ENCODE data around the gene SAMHD1.
"Not testable (repeated sequence)": the region's sequence is repeated elsewhere in the genome, so short reads cannot be mapped to it uniquely, and the experiment has no call there.

Gene SAMHD1

DNA sequence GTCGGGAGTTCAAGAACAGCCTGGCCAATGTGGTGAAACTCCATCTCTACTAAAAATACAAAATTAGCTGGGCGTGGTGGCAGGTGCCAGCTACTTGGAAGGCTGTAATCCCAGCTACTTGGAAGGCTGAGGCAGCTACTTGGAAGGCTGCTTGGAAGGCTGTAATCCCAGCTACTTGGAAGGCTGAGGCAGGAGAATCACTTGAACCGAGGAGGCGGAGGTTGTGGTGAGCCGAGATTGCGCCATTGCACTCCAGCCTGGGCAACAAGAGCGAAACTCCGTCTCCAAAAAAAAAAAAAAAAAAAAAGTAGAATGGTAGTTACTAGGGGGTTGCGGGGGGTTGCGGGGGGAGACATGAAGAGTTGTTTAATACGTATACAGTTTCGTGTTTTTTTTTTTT, 19.4 kb downstream of the SAMHD1 start:
- H3K4ac ChIP-seq (ENCODE audit: low read depth, low read length); H3K18ac ChIP-seq (ENCODE audit: low read length); H3K4me1 ChIP-seq (ENCODE audit: control insufficient read depth, low read depth, low read length); H3K27me3 ChIP-seq (ENCODE audit: insufficient read depth, low read length, poor library complexity); H3K79me1 ChIP-seq (ENCODE audit: low read length); H3K23ac ChIP-seq (ENCODE audit: low read length); H4K8ac ChIP-seq (ENCODE audit: low read depth, low read length); H3K79me2 ChIP-seq (ENCODE audit: control insufficient read depth, insufficient read depth, low read length); H2AK5ac ChIP-seq (ENCODE audit: low read length); H2BK15ac ChIP-seq (replicated peaks; ENCODE audit: low read depth); DNase-seq; H2BK120ac ChIP-seq (ENCODE audit: low read depth, low read length); H3K9ac ChIP-seq (ENCODE audit: low read length); H3K56ac ChIP-seq (ENCODE audit: low read length); H3K36me3 ChIP-seq (ENCODE audit: control insufficient read depth, insufficient read depth, low read length); H4K5ac ChIP-seq (ENCODE audit: low read length); H2BK5ac ChIP-seq (ENCODE audit: low read length); H3K27ac ChIP-seq (ENCODE audit: low read depth, low read length); H3K4me3 ChIP-seq (ENCODE audit: low read length); H3K4me2 ChIP-seq (ENCODE audit: low read length): not testable (repeated sequence)
- no CpG with 5 or more reads among the region's 12 CpGs for WGBS (ENCODE audit: extremely low coverage, insufficient coverage, low lambda C conversion rate)

DNA sequence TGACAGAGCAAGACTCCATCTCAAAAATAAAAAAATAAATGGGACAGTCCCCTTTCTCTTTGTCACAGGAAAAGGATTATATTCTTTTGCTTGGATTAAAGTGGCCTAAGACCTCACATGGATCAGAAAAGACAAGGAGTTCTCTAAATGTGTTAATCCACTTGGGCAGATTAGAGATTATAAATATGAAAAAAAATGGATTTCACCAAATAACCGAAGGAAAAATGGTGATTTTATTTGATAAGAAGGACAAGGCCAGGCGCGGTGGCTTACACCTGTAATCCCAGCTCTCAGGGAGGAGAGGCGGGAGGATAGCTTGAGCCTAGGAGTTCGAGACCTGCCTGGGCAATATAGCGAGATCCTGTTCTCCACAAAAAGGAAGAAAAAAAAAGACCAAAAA, 21.8 kb downstream of the SAMHD1 start:
- Histone ChIP-seq H3K4me2 (ENCODE audit: low read length) (no peak overlapping the region), H3K9ac (ENCODE audit: low read length) (no peak overlapping the region), H3K18ac (ENCODE audit: low read length) (no peak overlapping the region), H3K27ac (ENCODE audit: low read depth, low read length) (no peak overlapping the region), H2BK5ac (ENCODE audit: low read length) (no peak overlapping the region), H3K36me3 (ENCODE audit: control insufficient read depth, insufficient read depth, low read length) (no peaks in the 10 kb centered on the region), H3K79me2 (ENCODE audit: control insufficient read depth, insufficient read depth, low read length) (no peaks in the 10 kb centered on the region), H3K79me1 (ENCODE audit: low read length) (no peaks in the 10 kb centered on the region), H3K27me3 (ENCODE audit: insufficient read depth, low read length, poor library complexity) (no peaks in the 10 kb centered on the region), H3K4ac (ENCODE audit: low read depth, low read length) (no peak overlapping the region), H2BK120ac (ENCODE audit: low read depth, low read length) (no peak overlapping the region), H2AK5ac (ENCODE audit: low read length) (no peak overlapping the region), H4K8ac (ENCODE audit: low read depth, low read length) (no peak overlapping the region), H3K4me3 (ENCODE audit: low read length) (no peak overlapping the region), H4K5ac (ENCODE audit: low read length) (no peak overlapping the region), H3K4me1 (ENCODE audit: control insufficient read depth, low read depth, low read length) (no peaks in the 10 kb centered on the region), H2BK15ac (replicated peaks; ENCODE audit: low read depth) (no peak overlapping the region), H3K56ac (ENCODE audit: low read length) (no peak overlapping the region), H3K23ac (ENCODE audit: low read length) (no peak overlapping the region)
- no CpG with 5 or more reads among the region's 6 CpGs for whole genome bisulfite sequencing (ENCODE audit: extremely low coverage, insufficient coverage, low lambda C conversion rate)
- DNase-seq = no peak

- Histone ChIP-seq H3K23ac (ENCODE audit: low read length) (no peak overlapping the region), H2BK15ac (replicated peaks; ENCODE audit: low read depth) (no peak overlapping the region), H4K5ac (ENCODE audit: low read length) (no peak overlapping the region), H3K27me3 (ENCODE audit: insufficient read depth, low read length, poor library complexity) (no peaks in the 10 kb centered on the region), H3K27ac (ENCODE audit: low read depth, low read length) (no peak overlapping the region), H3K4me1 (ENCODE audit: control insufficient read depth, low read depth, low read length) (no peaks in the 10 kb centered on the region), H3K4me3 (ENCODE audit: low read length) (no peak overlapping the region), H3K4ac (ENCODE audit: low read depth, low read length) (no peak overlapping the region), H3K18ac (ENCODE audit: low read length) (no peak overlapping the region), H3K79me1 (ENCODE audit: low read length) (no peaks in the 10 kb centered on the region), H3K4me2 (ENCODE audit: low read length) (no peak overlapping the region), H2BK5ac (ENCODE audit: low read length) (no peak overlapping the region), H3K9ac (ENCODE audit: low read length) (no peak overlapping the region), H3K79me2 (ENCODE audit: control insufficient read depth, insufficient read depth, low read length) (no peaks in the 10 kb centered on the region), H2AK5ac (ENCODE audit: low read length) (no peak overlapping the region), H3K56ac (ENCODE audit: low read length) (no peak overlapping the region), H2BK120ac (ENCODE audit: low read depth, low read length) (no peak overlapping the region), H3K36me3 (ENCODE audit: control insufficient read depth, insufficient read depth, low read length) (no peaks in the 10 kb centered on the region), H4K8ac (ENCODE audit: low read depth, low read length) (no peak overlapping the region)
- WGBS (ENCODE audit: extremely low coverage, insufficient coverage, low lambda C conversion rate) = no CpG with 5 or more reads among the region's 6 CpGs
- DNase-seq = no peak
These were observed 22.2 kb downstream of the SAMHD1 start for GRCh38 chr20:36929290-36929689.

GRCh38 chr20:36927704-36928103, 23.8 kb downstream of the SAMHD1 start:
- Histone ChIP-seq H3K79me1 (ENCODE audit: low read length) (no peaks in the 10 kb centered on the region), H3K4me3 (ENCODE audit: low read length) (no peak overlapping the region), H3K79me2 (ENCODE audit: control insufficient read depth, insufficient read depth, low read length) (no peaks in the 10 kb centered on the region), H3K4ac (ENCODE audit: low read depth, low read length) (no peak overlapping the region), H3K27me3 (ENCODE audit: insufficient read depth, low read length, poor library complexity) (no peaks in the 10 kb centered on the region), H4K5ac (ENCODE audit: low read length) (no peak overlapping the region), H3K23ac (ENCODE audit: low read length) (no peak overlapping the region), H2BK5ac (ENCODE audit: low read length) (no peak overlapping the region), H2BK120ac (ENCODE audit: low read depth, low read length) (no peak overlapping the region), H3K4me1 (ENCODE audit: control insufficient read depth, low read depth, low read length) (no peaks in the 10 kb centered on the region), H2BK15ac (replicated peaks; ENCODE audit: low read depth) (no peak overlapping the region), H3K56ac (ENCODE audit: low read length) (no peak overlapping the region), H2AK5ac (ENCODE audit: low read length) (no peak overlapping the region), H3K4me2 (ENCODE audit: low read length) (no peak overlapping the region), H3K36me3 (ENCODE audit: control insufficient read depth, insufficient read depth, low read length) (no peaks in the 10 kb centered on the region), H3K27ac (ENCODE audit: low read depth, low read length) (no peak overlapping the region), H4K8ac (ENCODE audit: low read depth, low read length) (no peak overlapping the region), H3K9ac (ENCODE audit: low read length) (no peak overlapping the region), H3K18ac (ENCODE audit: low read length) (no peak overlapping the region)
- WGBS (ENCODE audit: extremely low coverage, insufficient coverage, low lambda C conversion rate) = no CpG with 5 or more reads among the region's 1 CpG
- DNase-seq = no peak

DNA sequence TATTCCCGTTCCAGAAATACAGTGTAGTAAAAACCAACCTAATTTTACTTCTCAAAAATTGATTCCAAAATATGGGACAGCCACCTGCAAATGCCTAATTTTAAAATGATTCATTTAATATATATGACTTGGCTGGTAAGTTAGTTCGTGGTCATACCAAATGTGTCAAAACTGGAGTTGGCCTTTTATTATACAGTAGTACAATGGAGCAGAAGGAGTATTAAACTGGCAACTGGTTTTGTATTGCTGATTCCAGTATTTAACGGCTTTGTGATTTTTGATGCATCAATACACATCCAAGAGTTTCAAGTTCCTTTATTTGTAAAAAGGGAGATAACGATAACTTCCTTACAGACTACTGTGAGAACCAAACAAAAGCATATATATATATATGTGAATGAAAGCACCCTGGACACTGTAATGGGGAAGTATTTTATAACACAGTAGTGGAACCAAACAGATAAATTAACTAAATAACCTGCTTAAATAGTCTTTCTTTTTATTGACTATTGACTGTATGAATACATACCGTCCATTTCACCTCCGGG, 24.8 kb downstream of the SAMHD1 start:
- no peak overlapping the region for H4K8ac ChIP-seq (ENCODE audit: low read depth, low read length)
- no peak for DNase-seq
- no peak overlapping the region for H2BK5ac ChIP-seq (ENCODE audit: low read length)
- H3K27ac ChIP-seq (ENCODE audit: low read depth, low read length) = no peak overlapping the region
- H3K9ac ChIP-seq (ENCODE audit: low read length) = no peak overlapping the region
- H3K4me2 ChIP-seq (ENCODE audit: low read length) = no peak overlapping the region
- no peak overlapping the region for H3K4me3 ChIP-seq (ENCODE audit: low read length)
- no peak overlapping the region for H2BK15ac ChIP-seq (replicated peaks; ENCODE audit: low read depth)
- H3K23ac ChIP-seq (ENCODE audit: low read length) = no peak overlapping the region
- no peak overlapping the region for H4K5ac ChIP-seq (ENCODE audit: low read length)
- H3K27me3 ChIP-seq (ENCODE audit: insufficient read depth, low read length, poor library complexity) = no peaks in the 10 kb centered on the region
- H3K4ac ChIP-seq (ENCODE audit: low read depth, low read length) = no peak overlapping the region
- WGBS (ENCODE audit: extremely low coverage, insufficient coverage, low lambda C conversion rate) = no CpG with 5 or more reads among the region's 6 CpGs
- H3K4me1 ChIP-seq (ENCODE audit: control insufficient read depth, low read depth, low read length) = no peaks in the 10 kb centered on the region
- no peak overlapping the region for H3K56ac ChIP-seq (ENCODE audit: low read length)
- H3K18ac ChIP-seq (ENCODE audit: low read length) = no peak overlapping the region
- no peak overlapping the region for H2BK120ac ChIP-seq (ENCODE audit: low read depth, low read length)
- H3K79me1 ChIP-seq (ENCODE audit: low read length) = no peaks in the 10 kb centered on the region
- no peaks in the 10 kb centered on the region for H3K36me3 ChIP-seq (ENCODE audit: control insufficient read depth, insufficient read depth, low read length)
- no peak overlapping the region for H2AK5ac ChIP-seq (ENCODE audit: low read length)
- H3K79me2 ChIP-seq (ENCODE audit: control insufficient read depth, insufficient read depth, low read length) = no peaks in the 10 kb centered on the region

DNA sequence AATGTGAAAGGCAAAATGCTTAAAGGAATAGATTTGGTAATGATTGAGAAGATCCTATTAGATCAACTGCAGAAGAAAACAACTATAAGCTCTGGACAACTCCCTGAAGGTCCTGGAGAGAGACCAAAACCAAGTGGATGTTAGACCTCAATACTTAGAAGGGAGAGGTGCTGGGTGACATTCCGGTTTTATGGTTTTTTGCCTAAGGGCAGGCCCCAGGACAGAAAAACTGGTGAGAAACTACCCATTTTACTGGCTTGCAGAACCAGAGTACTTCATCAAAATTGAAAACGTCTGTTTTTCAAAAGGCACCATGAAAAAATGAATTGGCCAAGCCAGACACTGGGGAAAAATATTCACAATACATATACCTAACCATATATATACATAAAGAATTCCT, 26.3 kb downstream of the SAMHD1 start:
- Histone ChIP-seq H3K27ac (ENCODE audit: low read depth, low read length) (no peak overlapping the region), H3K79me1 (ENCODE audit: low read length) (no peaks in the 10 kb centered on the region), H2BK15ac (replicated peaks; ENCODE audit: low read depth) (no peak overlapping the region), H3K23ac (ENCODE audit: low read length) (no peak overlapping the region), H3K9ac (ENCODE audit: low read length) (no peak overlapping the region), H3K56ac (ENCODE audit: low read length) (no peak overlapping the region), H3K79me2 (ENCODE audit: control insufficient read depth, insufficient read depth, low read length) (no peaks in the 10 kb centered on the region), H4K5ac (ENCODE audit: low read length) (no peak overlapping the region), H4K8ac (ENCODE audit: low read depth, low read length) (peak overlapping the region; percentile 13), H3K4me2 (ENCODE audit: low read length) (no peak overlapping the region), H2BK5ac (ENCODE audit: low read length) (no peak overlapping the region), H3K4me1 (ENCODE audit: control insufficient read depth, low read depth, low read length) (no peaks in the 10 kb centered on the region), H2AK5ac (ENCODE audit: low read length) (no peak overlapping the region), H3K27me3 (ENCODE audit: insufficient read depth, low read length, poor library complexity) (no peaks in the 10 kb centered on the region), H3K4me3 (ENCODE audit: low read length) (no peak overlapping the region), H3K18ac (ENCODE audit: low read length) (no peak overlapping the region), H3K36me3 (ENCODE audit: control insufficient read depth, insufficient read depth, low read length) (no peaks in the 10 kb centered on the region), H3K4ac (ENCODE audit: low read depth, low read length) (no peak overlapping the region), H2BK120ac (ENCODE audit: low read depth, low read length) (no peak overlapping the region)
- WGBS (ENCODE audit: extremely low coverage, insufficient coverage, low lambda C conversion rate) = no CpG with 5 or more reads among the region's 2 CpGs
- DNase-seq = no peak

All from mesendoderm (in vitro differentiated cells).